NB4 (cell line): ENCODE results near the gene FNIP1.

ENCODE experiments used
- DNase-seq: peaks from one replicate; pipeline ENCODE4 v3.0.0; 2010; ENCODE audit warnings: low read depth
- H3K4me3 ChIP-seq: one replicate; pipeline ENCODE4 v1.5.1; 2011; ENCODE audit warnings: mild to moderate bottlenecking, low read depth, low read length, moderate library complexity
- MYC ChIP-seq: IDR thresholded peaks from 2 replicates; pipeline ENCODE4 v1.6.1; 2011; ENCODE audit warnings: low read depth, low read length
- POLR2A ChIP-seq: IDR thresholded peaks from 2 replicates; pipeline ENCODE4 v1.6.1; 2011; ENCODE audit warnings: mild to moderate bottlenecking; ENCODE audit not compliant: insufficient read length; ENCODE audit errors: extremely low read depth
- TF ChIP-seq, protein P1 (sequence below): IDR thresholded peaks from one replicate; pipeline ENCODE4 v1.5.1; 2012; ENCODE audit warnings: low read depth, low read length
- TF ChIP-seq, protein P2 (sequence below): IDR thresholded peaks from 2 replicates; pipeline ENCODE4 v1.6.1; 2011; ENCODE audit warnings: low read depth, low read length

The FNIP1 gene

DNA sequence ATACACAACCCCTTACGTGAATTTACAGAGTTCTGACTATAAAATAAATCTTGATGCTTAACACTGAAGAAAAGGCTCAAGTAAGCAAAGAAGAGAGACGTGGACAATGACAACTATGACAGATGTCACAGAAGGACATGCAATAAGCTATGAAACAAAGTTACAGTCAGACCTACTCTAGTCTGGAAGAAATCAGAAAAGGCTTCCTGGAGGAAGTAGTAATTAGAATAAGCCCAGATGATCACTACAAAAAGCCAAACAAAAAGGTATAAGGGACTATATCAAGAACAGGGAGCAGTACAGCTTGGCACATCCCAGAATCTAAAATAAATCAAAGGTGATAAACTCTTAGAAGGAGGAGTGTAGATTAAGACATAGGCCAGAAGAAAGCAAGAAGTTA lies 6.3 kb downstream of the FNIP1 start:
- no peak for TF ChIP-seq MYC
- TF ChIP-seq, protein P1, sequence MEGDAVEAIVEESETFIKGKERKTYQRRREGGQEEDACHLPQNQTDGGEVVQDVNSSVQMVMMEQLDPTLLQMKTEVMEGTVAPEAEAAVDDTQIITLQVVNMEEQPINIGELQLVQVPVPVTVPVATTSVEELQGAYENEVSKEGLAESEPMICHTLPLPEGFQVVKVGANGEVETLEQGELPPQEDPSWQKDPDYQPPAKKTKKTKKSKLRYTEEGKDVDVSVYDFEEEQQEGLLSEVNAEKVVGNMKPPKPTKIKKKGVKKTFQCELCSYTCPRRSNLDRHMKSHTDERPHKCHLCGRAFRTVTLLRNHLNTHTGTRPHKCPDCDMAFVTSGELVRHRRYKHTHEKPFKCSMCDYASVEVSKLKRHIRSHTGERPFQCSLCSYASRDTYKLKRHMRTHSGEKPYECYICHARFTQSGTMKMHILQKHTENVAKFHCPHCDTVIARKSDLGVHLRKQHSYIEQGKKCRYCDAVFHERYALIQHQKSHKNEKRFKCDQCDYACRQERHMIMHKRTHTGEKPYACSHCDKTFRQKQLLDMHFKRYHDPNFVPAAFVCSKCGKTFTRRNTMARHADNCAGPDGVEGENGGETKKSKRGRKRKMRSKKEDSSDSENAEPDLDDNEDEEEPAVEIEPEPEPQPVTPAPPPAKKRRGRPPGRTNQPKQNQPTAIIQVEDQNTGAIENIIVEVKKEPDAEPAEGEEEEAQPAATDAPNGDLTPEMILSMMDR, result no peak
- no peak for TF ChIP-seq POLR2A
- TF ChIP-seq, protein P2, sequence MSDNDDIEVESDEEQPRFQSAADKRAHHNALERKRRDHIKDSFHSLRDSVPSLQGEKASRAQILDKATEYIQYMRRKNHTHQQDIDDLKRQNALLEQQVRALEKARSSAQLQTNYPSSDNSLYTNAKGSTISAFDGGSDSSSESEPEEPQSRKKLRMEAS, result no peak
- DNase-seq, result no peak

DNA sequence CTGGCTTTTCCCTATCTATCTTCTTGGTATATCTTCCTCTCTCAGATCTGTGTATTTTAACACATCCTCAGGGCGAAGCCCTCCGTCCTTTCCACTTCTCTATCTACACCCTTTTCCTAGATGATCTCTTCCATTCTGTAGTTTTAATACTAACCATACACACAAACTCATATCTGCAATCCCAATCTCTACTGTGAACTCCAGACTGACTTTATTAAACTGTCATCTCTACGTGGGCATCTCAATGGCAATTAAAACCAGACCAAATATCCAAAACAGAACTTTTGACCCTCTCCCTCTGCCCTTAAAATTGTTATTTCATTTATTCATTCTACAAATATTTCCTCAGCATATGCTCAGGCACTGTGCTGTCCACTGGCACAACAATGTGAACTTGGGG lies 7.1 kb downstream of the FNIP1 start:
- no peak overlapping the region for H3K4me3 ChIP-seq
- TF ChIP-seq, protein P2, result no peak
- TF ChIP-seq, protein P1, result no peak
- no peak for TF ChIP-seq POLR2A
- no peak for DNase-seq

More for the DNA sequence above, 6.3 kb downstream of the FNIP1 start:
- H3K4me3 ChIP-seq, result no peak overlapping the region

DNA sequence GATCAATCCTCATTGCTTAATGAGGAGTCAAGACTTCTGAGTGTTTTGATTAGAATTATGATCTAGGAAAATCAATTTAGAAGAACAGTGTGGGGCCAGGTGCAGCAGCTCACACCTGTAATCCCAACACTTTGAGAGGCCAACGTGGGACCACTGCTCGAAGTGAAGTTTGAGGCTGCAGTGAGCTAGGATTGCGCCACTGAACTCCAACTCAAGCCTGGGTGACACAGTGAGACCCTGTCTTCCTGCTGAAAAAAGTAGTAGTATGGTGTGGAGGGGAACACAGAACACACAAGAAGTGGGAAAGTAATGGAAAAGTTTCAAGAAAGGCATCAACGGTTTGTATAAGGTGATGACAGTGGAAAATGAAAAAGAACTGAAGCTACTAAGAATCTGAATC lies 9.1 kb downstream of the FNIP1 start:
- TF ChIP-seq POLR2A (no peak), MYC (no peak)
- TF ChIP-seq, protein P1, result no peak
- TF ChIP-seq, protein P2, result no peak
- H3K4me3 ChIP-seq, result no peak overlapping the region
- peak; percentile 22 for DNase-seq

DNA sequence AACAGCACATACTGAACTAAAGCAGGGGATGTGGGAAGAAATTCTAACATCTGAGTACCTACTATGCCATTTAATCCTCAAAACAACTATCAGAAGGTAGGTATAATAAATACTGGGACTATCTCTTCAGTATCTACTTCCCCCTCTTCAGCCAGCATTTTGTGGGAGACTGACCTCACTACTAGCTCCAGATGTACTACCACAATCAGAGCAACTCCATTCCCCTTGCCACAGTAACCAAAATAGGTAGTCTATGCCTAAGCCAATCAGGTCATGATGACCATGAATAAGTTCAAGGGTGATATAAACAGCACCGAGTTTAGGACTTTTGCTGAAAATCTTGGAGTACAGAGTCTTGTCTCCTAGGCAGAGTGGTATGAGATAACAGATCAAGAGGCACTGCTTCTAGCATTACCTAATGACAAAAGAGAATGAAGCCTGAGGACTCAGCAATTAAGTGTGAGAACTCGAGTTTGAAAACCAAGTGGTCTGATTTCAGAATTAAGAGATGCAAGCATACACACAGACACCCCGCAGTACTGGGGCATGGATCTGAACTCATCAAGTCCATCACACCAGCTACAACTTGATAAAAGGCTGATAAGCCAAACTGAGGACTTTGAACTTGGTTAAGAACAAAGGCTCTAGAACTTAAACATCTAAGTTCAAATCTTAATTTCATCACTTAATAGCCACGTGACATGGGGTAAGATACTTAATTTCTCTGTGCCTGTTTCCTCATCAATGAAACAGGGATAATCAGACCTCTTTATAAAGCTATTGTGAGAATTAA lies 9.7 kb downstream of the FNIP1 start:
- no peak for DNase-seq
- H3K4me3 ChIP-seq, result no peak overlapping the region
- TF ChIP-seq, protein P2, result no peak

DNA sequence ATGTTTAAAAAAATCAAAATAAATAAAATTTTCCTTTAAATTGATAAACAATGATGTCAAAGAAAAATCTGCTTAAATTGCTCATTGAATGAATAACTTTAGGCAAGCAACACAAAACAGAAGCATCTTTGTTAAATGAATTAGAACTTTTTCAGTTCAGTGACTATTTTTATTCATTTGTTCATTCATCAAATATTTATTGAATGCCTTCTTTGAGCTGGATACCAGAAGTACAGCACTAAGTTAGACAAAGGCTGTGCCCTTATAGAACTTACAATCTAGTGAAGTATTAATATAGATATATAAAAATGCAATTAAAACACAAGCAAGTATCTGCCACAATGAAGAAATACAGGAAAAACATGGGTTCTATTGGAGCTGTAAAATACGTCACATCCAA lies 10.8 kb downstream of the FNIP1 start:
- TF ChIP-seq POLR2A, result no peak
- TF ChIP-seq, protein P2, result no peak
- TF ChIP-seq MYC, result no peak
- TF ChIP-seq, protein P1, result no peak
- no peak overlapping the region for H3K4me3 ChIP-seq
- DNase-seq, result no peak

DNA sequence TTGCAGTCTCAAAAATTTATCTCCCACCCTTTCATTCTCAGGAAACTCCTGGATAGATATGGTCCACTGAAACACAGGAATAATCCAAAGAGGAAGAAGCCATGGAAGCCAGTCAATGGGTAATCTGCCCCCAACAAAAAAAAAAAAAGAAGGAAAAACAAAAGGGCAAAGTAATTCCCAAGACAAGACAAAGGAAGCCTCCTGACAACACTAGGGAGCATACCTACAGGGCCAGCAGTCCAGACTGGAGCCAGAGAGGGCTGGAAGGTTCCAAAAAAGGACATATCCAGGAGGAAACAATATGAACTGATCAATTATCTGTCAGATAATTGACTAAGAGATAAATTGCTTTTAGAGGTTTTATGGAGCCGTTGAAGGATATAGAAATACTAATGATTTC lies 12.9 kb downstream of the FNIP1 start:
- no peak for DNase-seq
- no peak overlapping the region for H3K4me3 ChIP-seq
- no peak for TF ChIP-seq POLR2A
- TF ChIP-seq MYC, result no peak
- TF ChIP-seq, protein P1, result no peak
- TF ChIP-seq, protein P2, result no peak
